A549 treated with CORT108297 at 1 μM for 4 hours (cell line): ENCODE measurements around the gene MINDY4. TPM values are rescaled to one million over a fixed set of nuclear protein-coding genes. Genes with fewer than 3 reads are reported as not detected.

Experiments used
- total RNA-seq: library from RNA; stranded (reverse); fragments of 200-300 nt; extraction: Qiagen RNA extraction; gene quantifications from 5 replicates; pipeline ENCODE4 v1.2.3, GENCODE V29; 2022

MINDY4 gene
- total RNA-seq, result 2.8 to 3.1 TPM (median 2.9 TPM) in 5 replicates

DNA sequence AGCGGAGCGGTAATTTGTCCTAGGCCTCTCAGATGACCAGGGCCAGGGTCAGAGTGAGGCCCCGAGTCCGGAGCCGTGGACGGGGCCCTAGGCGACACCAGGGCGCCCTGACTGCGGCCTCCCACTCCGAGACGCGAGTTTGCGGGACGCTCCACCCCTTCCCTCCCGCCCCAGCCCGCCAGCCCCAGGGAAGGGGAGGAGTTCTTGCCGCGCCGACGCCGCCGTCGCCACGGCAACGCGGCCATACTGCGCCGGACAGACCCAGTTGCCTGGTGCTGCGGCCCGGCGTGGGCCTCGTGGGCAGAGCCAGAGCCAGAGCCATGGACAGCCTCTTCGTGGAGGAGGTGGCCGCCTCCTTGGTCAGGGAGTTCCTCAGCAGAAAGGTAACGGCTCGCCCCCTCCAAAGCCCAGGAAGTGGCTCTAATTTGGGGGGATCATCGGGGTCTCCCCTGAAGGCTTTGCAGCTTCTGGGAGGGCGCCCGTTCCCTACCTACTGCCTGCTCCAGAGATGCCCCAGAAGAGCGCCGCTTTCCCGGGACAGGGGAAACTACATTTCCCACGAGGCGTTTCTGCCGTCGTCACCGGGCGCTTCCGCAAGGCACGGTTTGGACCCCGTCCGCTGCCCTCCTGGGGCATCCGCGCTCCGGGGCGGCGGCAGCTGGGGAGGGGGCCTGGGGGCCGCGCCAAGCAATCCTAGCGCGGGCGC is at the start of gene MINDY4:
Gene MINDY4 (plus strand): TSS at position 244 of the 706 bp plus-strand sequence. CDS start 77 bp downstream, at position 321.

DNA sequence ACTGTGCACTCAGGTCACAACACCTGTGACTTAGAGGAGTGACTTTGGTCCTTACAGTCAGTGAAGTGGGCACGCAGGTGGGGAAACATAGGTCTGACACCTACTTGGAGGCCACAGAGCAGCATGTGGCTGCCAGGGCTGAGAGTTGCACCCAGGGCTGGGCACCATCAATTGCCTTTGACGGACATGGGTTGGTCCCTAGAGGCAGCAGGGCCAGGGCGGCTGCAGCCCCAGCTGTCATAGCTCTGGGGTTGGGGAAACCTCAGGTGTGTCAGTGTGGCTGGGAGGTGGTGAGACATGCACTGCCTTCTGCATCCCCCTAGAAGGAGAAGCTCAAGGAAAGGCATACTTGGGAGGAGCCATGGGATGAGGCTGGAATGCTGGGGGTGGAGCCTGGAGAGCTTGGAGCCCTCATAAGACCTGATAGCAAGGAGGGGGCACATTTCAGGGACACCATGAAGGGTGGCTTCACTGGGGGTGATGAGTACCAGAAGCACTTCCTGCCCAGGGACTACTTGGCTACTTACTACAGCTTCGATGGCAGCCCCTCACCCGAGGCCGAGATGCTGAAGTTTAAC is 19.4 kb upstream of the MINDY4 start, which contains the start of gene INMT:
Gene INMT (plus strand): TSS at position 440 of the 578 bp plus-strand sequence. CDS start 16 bp downstream, at position 456.

DNA sequence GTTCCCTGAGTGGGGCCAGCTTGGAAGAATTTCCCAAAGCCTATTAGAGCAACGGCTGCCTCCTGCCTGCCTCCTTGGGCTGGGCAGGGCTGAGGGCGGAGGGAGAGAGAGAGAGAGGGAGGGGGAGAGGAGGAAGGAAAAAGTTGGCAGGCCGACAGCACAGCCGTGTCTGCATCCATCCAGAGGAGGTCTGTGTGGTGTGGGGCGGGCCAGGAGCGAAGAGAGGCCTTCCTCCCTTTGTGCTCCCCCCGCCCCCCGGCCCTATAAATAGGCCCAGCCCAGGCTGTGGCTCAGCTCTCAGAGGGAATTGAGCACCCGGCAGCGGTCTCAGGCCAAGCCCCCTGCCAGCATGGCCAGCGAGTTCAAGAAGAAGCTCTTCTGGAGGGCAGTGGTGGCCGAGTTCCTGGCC is 140.3 kb downstream of the MINDY4 start, which contains the start of gene AQP1:
Gene AQP1 (plus strand): TSS at position 293 of the 409 bp plus-strand sequence. CDS start 57 bp downstream, at position 350.

Other genes with a start within 250 kb of the MINDY4 start
- gene GARS1, start 176.5 kb upstream of the MINDY4 start, total RNA-seq, result 134 to 189 TPM (median 149 TPM) in 5 replicates
- not detected in 5 replicates for gene CRHR2, start 89.0 kb upstream of the MINDY4 start, total RNA-seq
- gene INMT, start 19.3 kb upstream of the MINDY4 start, total RNA-seq, result not detected in 5 replicates
- gene AQP1, start 140.4 kb downstream of the MINDY4 start, total RNA-seq, result 0.36 to 0.55 TPM (median 0.42 TPM) in 5 replicates
- not detected in 5 replicates for gene GHRHR, start 192.5 kb downstream of the MINDY4 start, total RNA-seq